HepG2 (cell line): ENCODE results near the gene KIZ. TPM values are rescaled to one million over a fixed set of nuclear protein-coding genes. Genes with fewer than 3 reads are reported as not detected.

ENCODE experiments used
- ARNT2 ChIP-seq: sonication (generic); formaldehyde crosslinking; IDR thresholded peaks from 2 replicates; pipeline ENCODE4 v1.8.0; 2022; ENCODE audit warnings: mild to moderate bottlenecking, low read depth, missing genetic modification reagents, moderate library complexity
- CENPT ChIP-seq: sonication (generic); formaldehyde crosslinking; IDR thresholded peaks from 2 replicates; pipeline ENCODE4 v1.8.0; 2022; ENCODE audit warnings: low read depth, mild to moderate bottlenecking, moderate library complexity, missing genetic modification reagents
- ELF4 ChIP-seq: sonication (generic); formaldehyde crosslinking; IDR thresholded peaks from 2 replicates; pipeline ENCODE4 v1.5.0; 2020; ENCODE audit warnings: missing genetic modification reagents, mild to moderate bottlenecking, moderate library complexity, borderline replicate concordance
- HES4 ChIP-seq: sonication (generic); formaldehyde crosslinking; IDR thresholded peaks from 2 replicates; pipeline ENCODE4 v1.9.0; 2021; ENCODE audit warnings: mild to moderate bottlenecking, missing genetic modification reagents, borderline replicate concordance
- HNRNPH1 ChIP-seq: fragments of 200-400 bp; formaldehyde crosslinking; optimal IDR thresholded peaks from 2 replicates; pipeline ENCODE3; 2017; ENCODE audit warnings: mild to moderate bottlenecking, low read depth, low read length
- KDM4B ChIP-seq: sonication (generic); formaldehyde crosslinking; IDR thresholded peaks from 2 replicates; pipeline ENCODE4 v1.4.0; 2020; ENCODE audit warnings: missing genetic modification reagents
- LCORL ChIP-seq, 2 experiments: fragments of 450-650 bp in 1 of 2; sonication (generic) in 1 of 2; formaldehyde crosslinking in 1 of 2; IDR thresholded peaks; 2 replicates each; pipeline versions ENCODE4 v1.5.0 to v1.6.1; 2017 to 2020; ENCODE audit warnings: antibody characterized with exemption in 1 of 2, missing genetic modification reagents in 1 of 2
- MIER3 ChIP-seq: IDR thresholded peaks from 2 replicates; pipeline ENCODE4 v1.6.1; 2016; ENCODE audit warnings: missing compliant biosample characterization, borderline replicate concordance
- NFKBIZ ChIP-seq: IDR thresholded peaks from 2 replicates; pipeline ENCODE4 v1.6.1; 2018; ENCODE audit warnings: missing genetic modification reagents, missing compliant biosample characterization
- PITX1 ChIP-seq: sonication (generic); formaldehyde crosslinking; IDR thresholded peaks from 2 replicates; pipeline ENCODE4 v1.5.1; 2020; ENCODE audit warnings: mild to moderate bottlenecking, missing genetic modification reagents
- ZFP36L1 ChIP-seq: sonication (generic); formaldehyde crosslinking; IDR thresholded peaks from 2 replicates; pipeline ENCODE4 v1.8.0; 2022; ENCODE audit warnings: mild to moderate bottlenecking, missing genetic modification reagents, moderate library complexity
- ZNF274 ChIP-seq: sonication (generic); formaldehyde crosslinking; IDR thresholded peaks from 2 replicates; pipeline ENCODE4 v1.5.1; 2020; ENCODE audit warnings: mild to moderate bottlenecking, missing genetic modification reagents
- ZNF446 ChIP-seq: sonication (generic); formaldehyde crosslinking; IDR thresholded peaks from 2 replicates; pipeline ENCODE4 v1.5.0; 2020; ENCODE audit warnings: mild to moderate bottlenecking, missing genetic modification reagents
- ZNF570 ChIP-seq: sonication (generic); formaldehyde crosslinking; IDR thresholded peaks from 2 replicates; pipeline ENCODE4 v1.4.0; 2020; ENCODE audit warnings: mild to moderate bottlenecking, missing genetic modification reagents, borderline replicate concordance
- ZNF737 ChIP-seq: sonication (generic); formaldehyde crosslinking; IDR thresholded peaks from 2 replicates; pipeline ENCODE4 v1.5.0; 2020; ENCODE audit warnings: missing genetic modification reagents, mild to moderate bottlenecking, borderline replicate concordance
- ZNF761 ChIP-seq: sonication (generic); formaldehyde crosslinking; conservative IDR thresholded peaks from 2 replicates; pipeline ENCODE4 v1.4.0; 2020; ENCODE audit warnings: mild to moderate bottlenecking, missing genetic modification reagents
- polyA plus RNA-seq, 8 experiments: library from polyadenylated mRNA; depleted of rRNA in 3 of 8; stranded (reverse) in 7 of 8; unstranded in 1 of 8; fragments of >200 nt; fragmentation: Illumina TruSeq in 4 of 8; extraction: Trizol in 4 of 8; gene quantifications; 2 replicates each; pipeline versions ENCODE4 v1.2.1 to v1.2.3, GENCODE V29; 2011 to 2016; ENCODE audit warnings: low read depth in 4 of 8, missing spikeins in 1 of 8, mixed read lengths in 1 of 8; ENCODE audit not compliant: insufficient read depth in 1 of 8
- total RNA-seq, 5 experiments: library from RNA; depleted of rRNA; stranded (reverse); fragments of >200 nt; fragmentation: Illumina TruSeq; extraction: Trizol; gene quantifications; 2 replicates each; pipeline ENCODE4 v1.2.3, GENCODE V29; 2016; ENCODE audit warnings: low read depth in 1 of 5
- TF ChIP-seq, protein P1 (sequence below): sonication (generic); formaldehyde crosslinking; IDR thresholded peaks from 2 replicates; pipeline ENCODE4 v1.8.0; 2022; ENCODE audit warnings: missing genetic modification reagents, mild to moderate bottlenecking, inconsistent platforms, borderline replicate concordance
- TF ChIP-seq, protein P2 (sequence below): sonication (generic); formaldehyde crosslinking; IDR thresholded peaks from 2 replicates; pipeline ENCODE4 v1.5.0; 2020; ENCODE audit warnings: missing genetic modification reagents
- TF ChIP-seq, protein P3 (sequence below): sonication (generic); formaldehyde crosslinking; conservative IDR thresholded peaks from 2 replicates; pipeline ENCODE4 v1.4.0; 2020; ENCODE audit warnings: missing genetic modification reagents
- TF ChIP-seq, protein P4 (sequence below): sonication (generic); formaldehyde crosslinking; IDR thresholded peaks from 2 replicates; pipeline ENCODE4 v1.4.0; 2020; ENCODE audit warnings: missing genetic modification reagents, borderline replicate concordance
- TF ChIP-seq, protein P5 (sequence below): sonication (generic); formaldehyde crosslinking; IDR thresholded peaks from 2 replicates; pipeline ENCODE4 v1.4.0; 2020; ENCODE audit warnings: mild to moderate bottlenecking, missing genetic modification reagents, borderline replicate concordance

The KIZ gene
- total and polyA plus RNA-seq, 2 of the 13 experiments (the other 11 are each of a cell fraction or from before 2014, with no cell fraction given) = 46.3 to 114 TPM

DNA sequence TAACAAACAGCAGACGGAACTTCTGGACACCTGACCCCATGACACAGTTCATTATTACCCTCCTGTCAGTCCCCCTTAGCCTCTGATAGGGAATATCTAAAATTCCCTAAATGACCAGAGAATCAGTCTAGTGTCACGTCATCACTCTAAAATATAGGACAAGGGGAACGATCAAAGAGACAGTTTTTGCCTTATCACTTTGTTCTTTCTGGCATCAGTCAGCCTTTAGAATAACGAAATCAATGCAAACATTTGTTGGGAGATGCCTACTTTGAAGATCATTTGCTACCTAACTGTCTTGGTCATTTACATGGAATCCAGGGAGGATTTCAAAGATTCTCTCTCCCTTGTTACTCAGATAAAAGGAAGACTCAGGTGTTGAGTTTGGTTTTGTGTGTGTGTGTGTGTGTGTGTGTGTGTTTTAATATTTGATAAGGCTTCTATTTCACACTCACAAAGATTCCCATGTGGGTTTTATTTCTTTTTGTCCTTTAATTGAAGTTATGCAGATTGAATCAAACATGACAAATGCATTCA, 48.0 kb upstream of the KIZ start (continued):
- TF ChIP-seq, protein P1, sequence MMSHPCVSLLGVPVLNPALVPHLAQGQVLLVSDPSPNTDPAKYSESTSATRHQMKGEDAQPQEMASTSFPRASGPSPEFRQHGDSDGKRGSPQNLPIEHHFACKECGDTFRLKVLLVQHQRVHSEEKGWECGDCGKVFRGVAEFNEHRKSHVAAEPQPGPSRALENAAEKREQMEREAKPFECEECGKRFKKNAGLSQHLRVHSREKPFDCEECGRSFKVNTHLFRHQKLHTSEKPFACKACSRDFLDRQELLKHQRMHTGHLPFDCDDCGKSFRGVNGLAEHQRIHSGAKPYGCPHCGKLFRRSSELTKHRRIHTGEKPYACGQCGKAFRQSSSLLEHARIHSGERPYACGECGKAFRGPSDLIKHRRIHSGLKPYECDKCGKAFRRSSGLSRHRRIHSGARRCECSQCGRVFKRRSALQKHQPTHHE (CRISPR knock-in tag) = no peak
- TF ChIP-seq, protein P2, sequence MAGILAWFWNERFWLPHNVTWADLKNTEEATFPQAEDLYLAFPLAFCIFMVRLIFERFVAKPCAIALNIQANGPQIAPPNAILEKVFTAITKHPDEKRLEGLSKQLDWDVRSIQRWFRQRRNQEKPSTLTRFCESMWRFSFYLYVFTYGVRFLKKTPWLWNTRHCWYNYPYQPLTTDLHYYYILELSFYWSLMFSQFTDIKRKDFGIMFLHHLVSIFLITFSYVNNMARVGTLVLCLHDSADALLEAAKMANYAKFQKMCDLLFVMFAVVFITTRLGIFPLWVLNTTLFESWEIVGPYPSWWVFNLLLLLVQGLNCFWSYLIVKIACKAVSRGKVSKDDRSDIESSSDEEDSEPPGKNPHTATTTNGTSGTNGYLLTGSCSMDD = no peak
- TF ChIP-seq CENPT (no peak), ZNF761 (CRISPR knock-in tag) (no peak), KDM4B (no peak), HNRNPH1 (no peak), ARNT2 (CRISPR knock-in tag) (no peak), HES4 (CRISPR knock-in tag) (no peak), ELF4 (CRISPR knock-in tag) (no peak), NFKBIZ (CRISPR knock-in tag) (no peak), LCORL (IDR thresholded peaks at IDR 0.05) (peak; percentile 60; the same call in 1 of the 2 replicates), LCORL (CRISPR knock-in tag; IDR thresholded peaks at IDR 0.05) (no peak; the same call in 1 of the 2 replicates), ZNF737 (CRISPR knock-in tag) (no peak), ZNF446 (no peak), MIER3 (CRISPR knock-in tag) (peak; percentile 38; the same call in 1 of the 2 replicates), ZNF274 (CRISPR knock-in tag) (no peak), PITX1 (no peak), ZFP36L1 (CRISPR knock-in tag) (no peak), ZNF570 (CRISPR knock-in tag) (no peak)
- TF ChIP-seq, protein P3, sequence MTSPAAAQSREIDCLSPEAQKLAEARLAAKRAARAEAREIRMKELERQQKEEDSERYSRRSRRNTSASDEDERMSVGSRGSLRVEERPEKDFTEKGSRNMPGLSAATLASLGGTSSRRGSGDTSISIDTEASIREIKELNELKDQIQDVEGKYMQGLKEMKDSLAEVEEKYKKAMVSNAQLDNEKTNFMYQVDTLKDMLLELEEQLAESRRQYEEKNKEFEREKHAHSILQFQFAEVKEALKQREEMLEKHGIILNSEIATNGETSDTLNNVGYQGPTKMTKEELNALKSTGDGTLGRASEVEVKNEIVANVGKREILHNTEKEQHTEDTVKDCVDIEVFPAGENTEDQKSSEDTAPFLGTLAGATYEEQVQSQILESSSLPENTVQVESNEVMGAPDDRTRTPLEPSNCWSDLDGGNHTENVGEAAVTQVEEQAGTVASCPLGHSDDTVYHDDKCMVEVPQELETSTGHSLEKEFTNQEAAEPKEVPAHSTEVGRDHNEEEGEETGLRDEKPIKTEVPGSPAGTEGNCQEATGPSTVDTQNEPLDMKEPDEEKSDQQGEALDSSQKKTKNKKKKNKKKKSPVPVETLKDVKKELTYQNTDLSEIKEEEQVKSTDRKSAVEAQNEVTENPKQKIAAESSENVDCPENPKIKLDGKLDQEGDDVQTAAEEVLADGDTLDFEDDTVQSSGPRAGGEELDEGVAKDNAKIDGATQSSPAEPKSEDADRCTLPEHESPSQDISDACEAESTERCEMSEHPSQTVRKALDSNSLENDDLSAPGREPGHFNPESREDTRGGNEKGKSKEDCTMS = no peak
- TF ChIP-seq, protein P4, sequence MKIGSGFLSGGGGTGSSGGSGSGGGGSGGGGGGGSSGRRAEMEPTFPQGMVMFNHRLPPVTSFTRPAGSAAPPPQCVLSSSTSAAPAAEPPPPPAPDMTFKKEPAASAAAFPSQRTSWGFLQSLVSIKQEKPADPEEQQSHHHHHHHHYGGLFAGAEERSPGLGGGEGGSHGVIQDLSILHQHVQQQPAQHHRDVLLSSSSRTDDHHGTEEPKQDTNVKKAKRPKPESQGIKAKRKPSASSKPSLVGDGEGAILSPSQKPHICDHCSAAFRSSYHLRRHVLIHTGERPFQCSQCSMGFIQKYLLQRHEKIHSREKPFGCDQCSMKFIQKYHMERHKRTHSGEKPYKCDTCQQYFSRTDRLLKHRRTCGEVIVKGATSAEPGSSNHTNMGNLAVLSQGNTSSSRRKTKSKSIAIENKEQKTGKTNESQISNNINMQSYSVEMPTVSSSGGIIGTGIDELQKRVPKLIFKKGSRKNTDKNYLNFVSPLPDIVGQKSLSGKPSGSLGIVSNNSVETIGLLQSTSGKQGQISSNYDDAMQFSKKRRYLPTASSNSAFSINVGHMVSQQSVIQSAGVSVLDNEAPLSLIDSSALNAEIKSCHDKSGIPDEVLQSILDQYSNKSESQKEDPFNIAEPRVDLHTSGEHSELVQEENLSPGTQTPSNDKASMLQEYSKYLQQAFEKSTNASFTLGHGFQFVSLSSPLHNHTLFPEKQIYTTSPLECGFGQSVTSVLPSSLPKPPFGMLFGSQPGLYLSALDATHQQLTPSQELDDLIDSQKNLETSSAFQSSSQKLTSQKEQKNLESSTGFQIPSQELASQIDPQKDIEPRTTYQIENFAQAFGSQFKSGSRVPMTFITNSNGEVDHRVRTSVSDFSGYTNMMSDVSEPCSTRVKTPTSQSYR (CRISPR knock-in tag) = no peak
- TF ChIP-seq, protein P5, sequence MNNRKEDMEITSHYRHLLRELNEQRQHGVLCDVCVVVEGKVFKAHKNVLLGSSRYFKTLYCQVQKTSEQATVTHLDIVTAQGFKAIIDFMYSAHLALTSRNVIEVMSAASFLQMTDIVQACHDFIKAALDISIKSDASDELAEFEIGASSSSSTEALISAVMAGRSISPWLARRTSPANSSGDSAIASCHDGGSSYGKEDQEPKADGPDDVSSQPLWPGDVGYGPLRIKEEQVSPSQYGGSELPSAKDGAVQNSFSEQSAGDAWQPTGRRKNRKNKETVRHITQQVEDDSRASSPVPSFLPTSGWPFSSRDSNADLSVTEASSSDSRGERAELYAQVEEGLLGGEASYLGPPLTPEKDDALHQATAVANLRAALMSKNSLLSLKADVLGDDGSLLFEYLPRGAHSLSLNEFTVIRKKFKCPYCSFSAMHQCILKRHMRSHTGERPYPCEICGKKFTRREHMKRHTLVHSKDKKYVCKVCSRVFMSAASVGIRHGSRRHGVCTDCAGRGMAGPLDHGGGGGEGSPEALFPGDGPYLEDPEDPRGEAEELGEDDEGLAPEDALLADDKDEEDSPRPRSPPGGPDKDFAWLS (CRISPR knock-in tag) = no peak
